Adrenal gland (tissue), 12 donors: ENCODE measurements around the gene ELL. TPM values are rescaled to one million over a fixed set of nuclear protein-coding genes. Genes with fewer than 3 reads are reported as not detected.

Experiments
- DNase-seq, 7 donors: peaks; one replicate each; pipeline ENCODE4 v3.0.0-alpha.2; 2019 to 2020
- H3K27ac ChIP-seq, 5 donors: fragments of 200-600 bp; sonication (generic) in 4 of 5; 1 replicate in 3 of 5; 2 replicates in 2 of 5; pipeline versions ENCODE4 v1.5.1 to v1.8.0; 2016 to 2020; ENCODE audit warnings: mild to moderate bottlenecking in 1 of 5
- H3K27me3 ChIP-seq: fragments of 200-600 bp; 2 replicates; pipeline ENCODE4 v1.8.0; 2021
- H3K36me3 ChIP-seq, 2 donors: fragments of 200-600 bp; replicated peaks in 1 of 2; 1 replicate in 1 of 2; 2 replicates in 1 of 2; pipeline versions ENCODE4 v1.5.1 to v1.8.0; 2018 to 2022
- H3K4me1 ChIP-seq, 2 donors: fragments of 200-600 bp; replicated peaks in 1 of 2; 1 replicate in 1 of 2; 2 replicates in 1 of 2; pipeline versions ENCODE4 v1.5.1 to v1.8.0; 2018 to 2021
- H3K4me3 ChIP-seq, 4 donors: fragments of 200-600 bp; sonication (generic) in 3 of 4; one replicate each; pipeline ENCODE4 v1.5.1; 2016 to 2018
- H3K9me3 ChIP-seq, 3 donors: fragments of 200-600 bp; sonication (generic) in 1 of 3; replicated peaks in 1 of 3; 1 replicate in 2 of 3; 2 replicates in 1 of 3; pipeline versions ENCODE4 v1.5.1 to v1.8.0; 2016 to 2021
- CTCF ChIP-seq, 6 experiments: fragments of 450-650 bp in 4 of 6; fragments of 200-600 bp in 2 of 6; sonication (generic) in 1 of 6; IDR thresholded peaks; 1 replicate in 5 of 6; 2 replicates in 1 of 6; pipeline versions ENCODE4 v1.5.1 to v1.8.0; 2016 to 2021; ENCODE audit warnings: antibody characterized with exemption in 6 of 6, mild to moderate bottlenecking in 2 of 6, moderate library complexity in 1 of 6
- POLR2A ChIP-seq, 2 donors: fragments of 450-650 bp; IDR thresholded peaks; one replicate each; pipeline ENCODE4 v1.6.1; 2017; ENCODE audit warnings: antibody characterized with exemption in 2 of 2, mild to moderate bottlenecking in 2 of 2, moderate library complexity in 1 of 2
- WGBS, 4 donors: extraction: QIAGEN DNeasy Blood & Tissue Kit in 2 of 4; methylation state at CpG; one replicate each; pipeline versions ENCODE4 v1.1.5 to v1.1.7; 2013 to 2017; 5-methylcytosine and 5-hydroxymethylcytosine counted together
- intact Hi-C, 2 donors: fragments of 100-400 bp; cut with DNase I; formaldehyde crosslinking; loops; one replicate each; pipeline versions ENCODE4 v1.14.1 to v1.15.0; 2022 to 2023
- polyA plus RNA-seq, 3 donors: library from polyadenylated mRNA; stranded (reverse); fragments of 200-250 nt in 2 of 3; fragments of 350-450 nt in 1 of 3; fragmentation: Illumina TruSeq in 1 of 3; extraction: RNeasy Lipid Tissue Mini Kit (QIAGEN cat#74804) in 1 of 3; gene quantifications; one replicate each; pipeline ENCODE4 v1.2.3, GENCODE V29; 2013 to 2014
- total RNA-seq, 9 donors: library from RNA; depleted of rRNA in 4 of 9; stranded (reverse); fragments of >200 nt in 4 of 9; fragments of 120-200 nt in 1 of 9; fragmentation: NEBNext Ultra II Directional in 1 of 9; extraction: Animal tissue kit (Norgen Biotek cat#: 25700) in 1 of 9; gene quantifications; one replicate each; pipeline versions ENCODE4 v1.1.0 to v1.2.4, GENCODE V29; 2013 to 2023
- donor health status: healthy with polysubstance abuse.
- donor health status: Bipolar disorder and iron deficiency.
- donor health status: DM: yes; HTN: yes; CAD: no.
- donor health status: DM: no; HTN: no; CAD: no.
- donor health status: DM: no; HTN: no; CAD: no.
- donor health status: DM: yes; HTN: yes; CAD: no.

ELL gene
- total and polyA plus RNA-seq, 12 donors, result 1.8 to 28.3 (median 13.8) TPM

GRCh38 chr19:18480006-18480691 is 41.7 kb downstream of the ELL start:
- no peak overlapping the region for H3K4me3 ChIP-seq
- intact Hi-C loops, result no loop called here

GRCh38 chr19:18478545-18479311 is 43.1 kb downstream of the ELL start:
- peak overlapping the region; percentile 69 to 94 (median 75) for H3K27ac ChIP-seq
- H3K4me3 ChIP-seq, result no peak overlapping the region
- H3K36me3 ChIP-seq, result no peaks in the 10 kb centered on the region
- TF ChIP-seq POLR2A (IDR thresholded peaks at IDR 0.05) (no peak), CTCF (IDR thresholded peaks at IDR 0.05) (no peak)
- WGBS, 4 donors, result 47 to 58% (median 52%) methylated on average over 6 to 17 of the region's 17 CpGs
- no peaks in the 10 kb centered on the region for H3K9me3 ChIP-seq
- H3K27me3 ChIP-seq, result no peaks in the 10 kb centered on the region
- intact Hi-C loops, result loop anchor here in 1 of 2 donors (10.0 kb wide), 1 partner anchor 376 kb away; no protein-coding TSS in a partner anchor
- peaks cover 29 to 71% of the 10 kb centered on the region in 2 donors for H3K4me1 ChIP-seq
- DNase-seq, result peak; percentile 67 to 91 (median 84)

More at GRCh38 chr19:18480006-18480691, 41.7 kb downstream of the ELL start:
- H3K9me3 ChIP-seq, result no peaks in the 10 kb centered on the region
- H3K27me3 ChIP-seq, result no peaks in the 10 kb centered on the region
- TF ChIP-seq POLR2A (IDR thresholded peaks at IDR 0.05) (no peak), CTCF (IDR thresholded peaks at IDR 0.05) (no peak)
- peak overlapping the region; percentile 69 to 94 (median 75) for H3K27ac ChIP-seq
- DNase-seq, result peak; percentile 61 to 94 (median 88)
- 22 to 45% (median 29%) methylated on average over 7 to 13 of the region's 13 CpGs for WGBS, 4 donors
- H3K36me3 ChIP-seq, result no peaks in the 10 kb centered on the region
- H3K4me1 ChIP-seq, result peaks cover 22 to 68% of the 10 kb centered on the region in 2 donors

GRCh38 chr19:18477974-18478373 is 43.9 kb downstream of the ELL start:
- peaks cover 37 to 73% of the 10 kb centered on the region in 2 donors for H3K4me1 ChIP-seq
- no peaks in the 10 kb centered on the region for H3K36me3 ChIP-seq
- WGBS, 4 donors, result 79 to 92% (median 88%) methylated on average over 8 of the region's 8 CpGs
- H3K27ac ChIP-seq, result peak overlapping the region in 4 of 5 donors; percentile 2 to 94 (median 82)
- TF ChIP-seq CTCF (IDR thresholded peaks at IDR 0.05), result no peak
- TF ChIP-seq POLR2A (IDR thresholded peaks at IDR 0.05), result no peak
- H3K4me3 ChIP-seq, result no peak overlapping the region
- no peaks in the 10 kb centered on the region for H3K9me3 ChIP-seq
- intact Hi-C loops, result loop anchor here in 1 of 2 donors (10.0 kb wide), 1 partner anchor 377 kb away; no protein-coding TSS in a partner anchor
- DNase-seq, result no peak
- H3K27me3 ChIP-seq, result no peaks in the 10 kb centered on the region
